Peyer's patch (tissue), 4 donors: ENCODE results near the gene TMEM217.

Experiments used
- POLR2A ChIP-seq, 2 donors: fragments of 450-650 bp; IDR thresholded peaks; one replicate each; pipeline ENCODE4 v1.5.1; 2017; ENCODE audit warnings: antibody characterized with exemption in 2 of 2, mild to moderate bottlenecking in 2 of 2, moderate library complexity in 2 of 2
- TF ChIP-seq, protein P1 (sequence below), 6 experiments: fragments of 450-650 bp in 4 of 6; fragments of 200-600 bp in 2 of 6; sonication (generic) in 1 of 6; IDR thresholded peaks; one replicate each; pipeline ENCODE4 v1.5.1; 2017 to 2019; ENCODE audit warnings: antibody characterized with exemption in 6 of 6, mild to moderate bottlenecking in 3 of 6, moderate library complexity in 1 of 6

DNA sequence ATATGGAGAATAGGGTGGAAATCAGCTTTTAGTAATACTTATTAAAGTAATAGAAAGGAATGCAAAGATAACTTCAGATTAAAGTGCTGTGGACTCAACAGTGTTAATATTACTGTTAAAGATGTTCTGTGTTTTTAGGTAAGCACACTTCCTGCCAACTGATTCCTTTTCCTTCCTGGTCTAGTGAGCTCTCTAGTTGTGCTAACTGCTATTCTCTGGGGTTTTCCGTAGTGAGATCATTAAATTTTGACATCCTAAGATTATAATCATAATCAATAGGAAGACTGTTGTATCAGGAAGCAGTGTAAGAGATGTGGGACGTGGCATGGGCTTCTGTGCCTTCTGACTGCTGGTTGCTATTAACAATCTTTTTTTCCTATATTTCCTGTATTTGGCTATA lies 1.2 kb upstream of the TMEM217 start:
- TF ChIP-seq, protein P1, sequence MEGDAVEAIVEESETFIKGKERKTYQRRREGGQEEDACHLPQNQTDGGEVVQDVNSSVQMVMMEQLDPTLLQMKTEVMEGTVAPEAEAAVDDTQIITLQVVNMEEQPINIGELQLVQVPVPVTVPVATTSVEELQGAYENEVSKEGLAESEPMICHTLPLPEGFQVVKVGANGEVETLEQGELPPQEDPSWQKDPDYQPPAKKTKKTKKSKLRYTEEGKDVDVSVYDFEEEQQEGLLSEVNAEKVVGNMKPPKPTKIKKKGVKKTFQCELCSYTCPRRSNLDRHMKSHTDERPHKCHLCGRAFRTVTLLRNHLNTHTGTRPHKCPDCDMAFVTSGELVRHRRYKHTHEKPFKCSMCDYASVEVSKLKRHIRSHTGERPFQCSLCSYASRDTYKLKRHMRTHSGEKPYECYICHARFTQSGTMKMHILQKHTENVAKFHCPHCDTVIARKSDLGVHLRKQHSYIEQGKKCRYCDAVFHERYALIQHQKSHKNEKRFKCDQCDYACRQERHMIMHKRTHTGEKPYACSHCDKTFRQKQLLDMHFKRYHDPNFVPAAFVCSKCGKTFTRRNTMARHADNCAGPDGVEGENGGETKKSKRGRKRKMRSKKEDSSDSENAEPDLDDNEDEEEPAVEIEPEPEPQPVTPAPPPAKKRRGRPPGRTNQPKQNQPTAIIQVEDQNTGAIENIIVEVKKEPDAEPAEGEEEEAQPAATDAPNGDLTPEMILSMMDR (IDR thresholded peaks at IDR 0.05): no peak
- no peak for TF ChIP-seq POLR2A (IDR thresholded peaks at IDR 0.05)
